HepG2 (cell line): ENCODE measurements around the gene SLCO2A1. TPM values are rescaled to one million over a fixed set of nuclear protein-coding genes. Genes with fewer than 3 reads are reported as not detected.

ENCODE experiments used
- ATAC-seq: fragments of 200-7000 bp; cut with Tn5 transposase; 3 replicates; pipeline ENCODE4 v1.9.1; 2020; ENCODE audit warnings: mild to moderate bottlenecking, moderate library complexity
- BruUV-seq: library from RNA; stranded (reverse); fragments of 400-500 nt; replicated peaks from 2 replicates; lab custom pipeline; 2021; lab: Mats Ljungman, UMichigan
- CTCF ChIA-PET: fragments of 300-600 bp; formaldehyde crosslinking; extraction: SDS; loops from one replicate; lab custom pipeline; 2021; ENCODE audit warnings: low total read pairs, inconsistent platforms, low intra/inter-chr PET ratio; lab: Yijun Ruan, JAX
- POLR2A ChIA-PET: fragments of 350-600 bp; sonication (Branson Sonifier 250); formaldehyde crosslinking; loops from one replicate; lab custom pipeline; 2020; ENCODE audit warnings: antibody characterized with exemption, inconsistent platforms; lab: Yijun Ruan, JAX
- DNase-seq: peaks from one replicate; pipeline ENCODE4 v3.0.0-alpha.2; 2015; ENCODE audit warnings: low spot score
- FAIRE-seq: peaks from 3 replicates; lab custom pipeline; 2011; peaks lifted over from hg19 to GRCh38; lab: Jason Lieb, UNC
- H2AFZ ChIP-seq: one replicate; pipeline ENCODE4 v1.6.1; 2011; ENCODE audit warnings: low read length, inconsistent platforms
- H3K27ac ChIP-seq: fragments of 300-600 bp; 3 replicates; pipeline ENCODE4 v1.8.0; 2011; ENCODE audit warnings: mixed run types, mild to moderate bottlenecking, mixed read lengths, low read length, inconsistent platforms; ENCODE audit not compliant: insufficient read depth; ENCODE audit errors: extremely low read length
- H3K27me3 ChIP-seq, 2 experiments: fragments of 200-600 bp in 1 of 2; 2 replicates in 1 of 2; 3 replicates in 1 of 2; pipeline versions ENCODE4 v1.6.0 to v1.8.0; 2011; ENCODE audit warnings: low read length in 2 of 2, mild to moderate bottlenecking in 2 of 2, moderate library complexity in 2 of 2, inconsistent platforms in 1 of 2; ENCODE audit not compliant: insufficient read depth in 2 of 2, control insufficient read depth in 1 of 2
- H3K36me3 ChIP-seq, 2 experiments: fragments of 200-600 bp in 1 of 2; replicated peaks in 1 of 2; 2 replicates in 1 of 2; 3 replicates in 1 of 2; pipeline versions ENCODE4 v1.5.1 to v1.8.0; 2011; ENCODE audit warnings: low read length in 2 of 2, inconsistent platforms in 1 of 2; ENCODE audit not compliant: insufficient read depth in 2 of 2, control insufficient read depth in 1 of 2
- H3K4me1 ChIP-seq: 2 replicates; pipeline ENCODE4 v1.5.1; 2012; ENCODE audit warnings: low read length, inconsistent platforms; ENCODE audit not compliant: insufficient read depth
- H3K4me2 ChIP-seq: 2 replicates; pipeline ENCODE4 v1.6.0; 2011; ENCODE audit warnings: low read depth, low read length, inconsistent platforms
- H3K4me3 ChIP-seq, 3 experiments: fragments of 200-600 bp in 1 of 3; sonication (generic), shearing (Covaris generic) in 1 of 3; replicated peaks in 1 of 3; 2 replicates each; pipeline ENCODE4 v1.5.1; 2011 to 2016; ENCODE audit warnings: low read length in 3 of 3, inconsistent platforms in 2 of 3, low read depth in 2 of 3, mild to moderate bottlenecking in 2 of 3, control low read depth in 1 of 3, mixed read lengths in 1 of 3; ENCODE audit not compliant: insufficient read depth in 1 of 3
- H3K79me2 ChIP-seq: one replicate; pipeline ENCODE4 v1.6.1; 2011; ENCODE audit warnings: low read length, inconsistent platforms; ENCODE audit not compliant: insufficient read depth
- H3K9ac ChIP-seq: 2 replicates; pipeline ENCODE4 v1.6.0; 2011; ENCODE audit warnings: mild to moderate bottlenecking, low read depth, low read length, inconsistent platforms; ENCODE audit not compliant: insufficient read depth
- H3K9me3 ChIP-seq: 2 replicates; pipeline ENCODE4 v1.5.1; 2012; ENCODE audit warnings: mild to moderate bottlenecking, low read length
- H4K20me1 ChIP-seq: 2 replicates; pipeline ENCODE4 v1.6.0; 2011; ENCODE audit warnings: inconsistent platforms, mild to moderate bottlenecking, low read length, moderate library complexity; ENCODE audit not compliant: insufficient read depth
- DNMT1 ChIP-seq: sonication (generic); formaldehyde crosslinking; IDR thresholded peaks from 2 replicates; pipeline ENCODE4 v1.5.1; 2020; ENCODE audit warnings: mild to moderate bottlenecking, missing genetic modification reagents
- HCFC1 ChIP-seq: fragments of 150-350 bp; IDR thresholded peaks from 2 replicates; pipeline ENCODE4 v1.6.1; 2014; ENCODE audit warnings: low read depth, low read length
- SOX13 ChIP-seq, 3 experiments: fragments of 450-650 bp in 1 of 3; sonication (generic) in 1 of 3; formaldehyde crosslinking in 1 of 3; IDR thresholded peaks in 2 of 3; conservative IDR thresholded peaks in 1 of 3; 2 replicates each; pipeline versions ENCODE4 v1.5.0 to v1.6.1; 2016 to 2020; ENCODE audit warnings: antibody characterized with exemption in 1 of 3, mild to moderate bottlenecking in 1 of 3, missing compliant biosample characterization in 1 of 3, missing genetic modification reagents in 1 of 3, moderate library complexity in 1 of 3
- SOX5 ChIP-seq: IDR thresholded peaks from 2 replicates; pipeline ENCODE4 v1.6.1; 2016; ENCODE audit warnings: borderline replicate concordance
- ZNF205 ChIP-seq: IDR thresholded peaks from 2 replicates; pipeline ENCODE4 v1.6.1; 2018; ENCODE audit warnings: missing biosample characterization, missing genetic modification reagents
- ZNF30 ChIP-seq: sonication (generic); formaldehyde crosslinking; IDR thresholded peaks from 2 replicates; pipeline ENCODE4 v1.5.0; 2020; ENCODE audit warnings: mild to moderate bottlenecking, missing genetic modification reagents
- ZNF720 ChIP-seq: sonication (generic); formaldehyde crosslinking; IDR thresholded peaks from 2 replicates; pipeline ENCODE4 v1.4.0; 2020; ENCODE audit warnings: missing genetic modification reagents
- ZNF780A ChIP-seq: sonication (generic); formaldehyde crosslinking; IDR thresholded peaks from 2 replicates; pipeline ENCODE4 v1.8.0; 2022; ENCODE audit warnings: mild to moderate bottlenecking, missing genetic modification reagents, moderate library complexity
- ZNF878 ChIP-seq: sonication (generic); formaldehyde crosslinking; IDR thresholded peaks from 2 replicates; pipeline ENCODE4 v1.8.1; 2023; ENCODE audit warnings: mild to moderate bottlenecking, missing genetic modification reagents, moderate library complexity
- WGBS: methylation state at CpG from one replicate; pipeline ENCODE4 v1.1.6; 2017; ENCODE audit warnings: low lambda C conversion rate; 5-methylcytosine and 5-hydroxymethylcytosine counted together
- in situ Hi-C: cut with HindIII; loops from 2 replicates; pipeline ENCODE4 v1.10.0; 2017; ENCODE audit warnings: low pct_unique_long_range_greater_than_20kb; ENCODE audit not compliant: extremely low pct_ligation_motif_present
- intact Hi-C: fragments of 100-400 bp; cut with micrococcal nuclease; formaldehyde crosslinking; loops from one replicate; pipeline ENCODE4 v1.10.0; 2022; ENCODE audit not compliant: unreplicated experiment
- polyA plus RNA-seq, 8 experiments: library from polyadenylated mRNA; depleted of rRNA in 3 of 8; stranded (reverse) in 7 of 8; unstranded in 1 of 8; fragments of >200 nt; fragmentation: Illumina TruSeq in 4 of 8; extraction: Trizol in 4 of 8; gene quantifications; 2 replicates each; pipeline versions ENCODE4 v1.2.1 to v1.2.3, GENCODE V29; 2011 to 2016; ENCODE audit warnings: low read depth in 4 of 8, missing spikeins in 1 of 8, mixed read lengths in 1 of 8; ENCODE audit not compliant: insufficient read depth in 1 of 8
- total RNA-seq, 5 experiments: library from RNA; depleted of rRNA; stranded (reverse); fragments of >200 nt; fragmentation: Illumina TruSeq; extraction: Trizol; gene quantifications; 2 replicates each; pipeline ENCODE4 v1.2.3, GENCODE V29; 2016; ENCODE audit warnings: low read depth in 1 of 5
- TF ChIP-seq, protein P1 (sequence below): IDR thresholded peaks from 2 replicates; pipeline ENCODE4 v1.4.0; 2020; ENCODE audit warnings: mild to moderate bottlenecking, missing genetic modification reagents

The SLCO2A1 gene
- total and polyA plus RNA-seq, 2 of the 13 experiments (the other 11 are each of a cell fraction or from before 2014, with no cell fraction given), result 0.04 TPM; not detected in 1

DNA sequence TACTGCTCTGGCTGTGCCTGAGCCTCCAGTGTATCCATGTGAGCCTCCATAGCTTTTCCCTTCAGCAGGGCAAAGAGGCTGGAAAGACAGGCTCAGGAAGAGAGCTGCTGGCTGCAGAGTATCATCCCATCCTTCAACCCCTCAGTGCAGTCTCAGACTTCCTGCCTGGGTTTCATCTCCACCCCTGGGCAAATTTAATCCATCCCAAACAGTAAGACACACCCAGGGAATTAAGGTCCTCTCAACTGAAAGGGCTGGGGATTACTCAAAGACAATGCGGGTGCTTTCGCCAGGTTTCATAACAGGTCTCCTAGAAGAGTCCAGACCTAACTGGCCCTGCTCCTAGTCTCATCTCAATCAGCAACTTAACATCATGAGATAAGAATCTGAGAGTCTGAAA is 15.5 kb downstream of the SLCO2A1 start:
- Histone ChIP-seq H2AFZ (no peak overlapping the region), H3K4me3 (no peak overlapping the region), H3K79me2 (no peaks in the 10 kb centered on the region), H3K27me3 (0 out of 5 replicates have a peak, but pooled peaks cover 0 to 1% of the 10 kb centered on the region in 2 experiments), H3K9ac (no peak overlapping the region), H3K4me1 (no peaks in the 10 kb centered on the region), H4K20me1 (no peaks in the 10 kb centered on the region), H3K27ac (no peak overlapping the region), H3K9me3 (no peaks in the 10 kb centered on the region), H3K4me2 (no peak overlapping the region), H3K36me3 (no peaks in the 10 kb centered on the region)
- no TSS peak for BruUV-seq
- WGBS, result 84% methylated on average over 2 of the region's 2 CpGs
- DNase-seq (no peak), ATAC-seq (no peak), FAIRE-seq (no peak)
- ChIA-PET POLR2A (no interaction called here), CTCF (no interaction called here)
- in situ Hi-C loops, result no loop called here
- intact Hi-C loops, result no loop called here
- TF ChIP-seq SOX13 (IDR thresholded peaks at IDR 0.05) (no peak), SOX13 (CRISPR knock-in tag; conservative IDR thresholded peaks at IDR 0.05 in 1 of 2, IDR thresholded peaks at IDR 0.05 in 1 of 2) (no peak), DNMT1 (CRISPR knock-in tag) (no peak), ZNF878 (no peak), ZNF205 (no peak), ZNF30 (CRISPR knock-in tag) (no peak), ZNF780A (CRISPR knock-in tag) (no peak), SOX5 (no peak), ZNF720 (CRISPR knock-in tag) (no peak)
- TF ChIP-seq, all 625 proteins: peak for 0

DNA sequence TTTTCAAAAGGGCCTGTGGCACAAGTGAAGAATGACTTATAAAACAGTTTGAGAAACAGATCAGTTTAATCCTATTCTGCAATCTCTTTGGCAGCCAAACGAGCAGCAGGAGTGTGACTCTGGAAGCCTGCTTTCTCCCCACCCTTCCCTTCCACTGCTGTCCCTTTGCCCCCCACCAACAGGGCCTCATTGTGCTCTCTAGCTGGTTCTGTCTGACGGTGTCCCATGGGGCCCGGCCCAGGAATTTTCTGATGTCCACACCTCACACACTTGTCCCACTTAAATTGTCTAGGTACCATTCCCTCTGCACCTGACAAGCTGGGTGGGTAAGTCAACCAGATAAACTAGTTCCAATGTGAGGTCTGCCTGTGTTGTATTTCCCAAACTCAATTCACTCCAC is 16.4 kb downstream of the SLCO2A1 start:
- CTCF ChIA-PET, result no interaction called here
- in situ Hi-C loops (no loop called here), intact Hi-C loops (no loop called here)
- FAIRE-seq (no peak), DNase-seq (no peak), ATAC-seq (no peak)
- BruUV-seq, result no TSS peak
- H2AFZ ChIP-seq, result no peak overlapping the region
- H3K27ac ChIP-seq, result no peak overlapping the region
- TF ChIP-seq, protein P1, sequence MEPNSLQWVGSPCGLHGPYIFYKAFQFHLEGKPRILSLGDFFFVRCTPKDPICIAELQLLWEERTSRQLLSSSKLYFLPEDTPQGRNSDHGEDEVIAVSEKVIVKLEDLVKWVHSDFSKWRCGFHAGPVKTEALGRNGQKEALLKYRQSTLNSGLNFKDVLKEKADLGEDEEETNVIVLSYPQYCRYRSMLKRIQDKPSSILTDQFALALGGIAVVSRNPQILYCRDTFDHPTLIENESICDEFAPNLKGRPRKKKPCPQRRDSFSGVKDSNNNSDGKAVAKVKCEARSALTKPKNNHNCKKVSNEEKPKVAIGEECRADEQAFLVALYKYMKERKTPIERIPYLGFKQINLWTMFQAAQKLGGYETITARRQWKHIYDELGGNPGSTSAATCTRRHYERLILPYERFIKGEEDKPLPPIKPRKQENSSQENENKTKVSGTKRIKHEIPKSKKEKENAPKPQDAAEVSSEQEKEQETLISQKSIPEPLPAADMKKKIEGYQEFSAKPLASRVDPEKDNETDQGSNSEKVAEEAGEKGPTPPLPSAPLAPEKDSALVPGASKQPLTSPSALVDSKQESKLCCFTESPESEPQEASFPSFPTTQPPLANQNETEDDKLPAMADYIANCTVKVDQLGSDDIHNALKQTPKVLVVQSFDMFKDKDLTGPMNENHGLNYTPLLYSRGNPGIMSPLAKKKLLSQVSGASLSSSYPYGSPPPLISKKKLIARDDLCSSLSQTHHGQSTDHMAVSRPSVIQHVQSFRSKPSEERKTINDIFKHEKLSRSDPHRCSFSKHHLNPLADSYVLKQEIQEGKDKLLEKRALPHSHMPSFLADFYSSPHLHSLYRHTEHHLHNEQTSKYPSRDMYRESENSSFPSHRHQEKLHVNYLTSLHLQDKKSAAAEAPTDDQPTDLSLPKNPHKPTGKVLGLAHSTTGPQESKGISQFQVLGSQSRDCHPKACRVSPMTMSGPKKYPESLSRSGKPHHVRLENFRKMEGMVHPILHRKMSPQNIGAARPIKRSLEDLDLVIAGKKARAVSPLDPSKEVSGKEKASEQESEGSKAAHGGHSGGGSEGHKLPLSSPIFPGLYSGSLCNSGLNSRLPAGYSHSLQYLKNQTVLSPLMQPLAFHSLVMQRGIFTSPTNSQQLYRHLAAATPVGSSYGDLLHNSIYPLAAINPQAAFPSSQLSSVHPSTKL (CRISPR knock-in tag), result no peak
- TF ChIP-seq HCFC1, result no peak
- H3K9me3 ChIP-seq, result no peaks in the 10 kb centered on the region
- no peak overlapping the region for H3K4me2 ChIP-seq
- 0% methylated on average over 3 of the region's 3 CpGs for WGBS
- H3K36me3 ChIP-seq, result no peaks in the 10 kb centered on the region
- 0 out of 5 replicates have a peak, but pooled peaks cover 0 to 1% of the 10 kb centered on the region in 2 experiments for H3K27me3 ChIP-seq
- no peaks in the 10 kb centered on the region for H3K79me2 ChIP-seq
- POLR2A ChIA-PET, result no interaction called here
- no peak overlapping the region for H3K9ac ChIP-seq
- no peak overlapping the region for H3K4me3 ChIP-seq
- no peaks in the 10 kb centered on the region for H3K4me1 ChIP-seq
- no peaks in the 10 kb centered on the region for H4K20me1 ChIP-seq
